Bronchial epithelial cell (primary cell): Measurements from ENCODE around the gene CNOT1. TPM values are rescaled to one million over a fixed set of nuclear protein-coding genes. Genes with fewer than 3 reads are reported as not detected.
A peak's percentile ranks its signal among the peaks of the same experiment; 100 is the strongest.

Experiments used
- DNase-seq: peaks from one replicate; pipeline ENCODE4 v3.0.0-alpha.2; 2010; ENCODE audit warnings: low read depth
- FAIRE-seq: peaks from 2 replicates; lab custom pipeline; 2011; peaks lifted over from hg19 to GRCh38; lab: Jason Lieb, UNC
- H3K27me3 ChIP-seq: 2 replicates; pipeline ENCODE4 v1.5.1; 2011; ENCODE audit warnings: low read length; ENCODE audit not compliant: control insufficient read depth, insufficient read depth
- H3K36me3 ChIP-seq: 2 replicates; pipeline ENCODE4 v1.5.1; 2011; ENCODE audit warnings: low read length; ENCODE audit not compliant: control insufficient read depth, insufficient read depth
- H3K4me3 ChIP-seq: 2 replicates; pipeline ENCODE4 v1.5.1; 2011; ENCODE audit warnings: mild to moderate bottlenecking, low read depth, low read length, control low read depth
- CTCF ChIP-seq: IDR thresholded peaks from 2 replicates; pipeline ENCODE4 v1.5.1; 2011; ENCODE audit warnings: mild to moderate bottlenecking, moderate library complexity, low read length, control low read depth, inconsistent platforms; ENCODE audit not compliant: insufficient read depth, severe bottlenecking
- total RNA-seq: library from RNA; depleted of rRNA; stranded (reverse); fragments of >200 nt; gene quantifications from 2 replicates; pipeline ENCODE4 v1.2.1, GENCODE V29; 2014

Gene CNOT1
- total RNA-seq, 1 donor from 2014 or later: 113 TPM

GRCh38 chr16:58503166-58503862, 126.3 kb downstream of the CNOT1 start:
- Histone ChIP-seq H3K4me3 (no peak overlapping the region), H3K27me3 (peaks cover 2% of the 10 kb centered on the region), H3K36me3 (no peaks in the 10 kb centered on the region)
- no peak for FAIRE-seq
- TF ChIP-seq CTCF: no peak
- DNase-seq: no peak

- FAIRE-seq (no peak), DNase-seq (no peak)
- no peak for TF ChIP-seq CTCF
- Histone ChIP-seq H3K27me3 (peaks cover 2% of the 10 kb centered on the region), H3K4me3 (no peak overlapping the region), H3K36me3 (no peaks in the 10 kb centered on the region)
Measured at GRCh38 chr16:58502217-58502921, 127.3 kb downstream of the CNOT1 start.

GRCh38 chr16:58501242-58502131, 128.1 kb downstream of the CNOT1 start:
- DNase-seq: no peak
- Histone ChIP-seq H3K27me3 (peaks cover 2% of the 10 kb centered on the region), H3K4me3 (peak overlapping the region; percentile 23)

GRCh38 chr16:58500430-58501241, 129.0 kb downstream of the CNOT1 start:
- TF ChIP-seq CTCF: no peak
- Histone ChIP-seq H3K36me3 (no peaks in the 10 kb centered on the region), H3K4me3 (peak overlapping the region; percentile 23), H3K27me3 (peaks cover 2% of the 10 kb centered on the region)
- FAIRE-seq (no peak), DNase-seq (no peak)

More at GRCh38 chr16:58501242-58502131, 128.1 kb downstream of the CNOT1 start:
- TF ChIP-seq CTCF: no peak
- H3K36me3 ChIP-seq: no peaks in the 10 kb centered on the region
- no peak for FAIRE-seq
